DLD1 (cell line): ENCODE measurements around the gene SRD5A3.

Source experiments
- in situ Hi-C: cut with HindIII; loops from 2 replicates; pipeline ENCODE4 v1.10.0; 2017; ENCODE audit warnings: low sequenced_read_pairs

The SRD5A3 gene

DNA sequence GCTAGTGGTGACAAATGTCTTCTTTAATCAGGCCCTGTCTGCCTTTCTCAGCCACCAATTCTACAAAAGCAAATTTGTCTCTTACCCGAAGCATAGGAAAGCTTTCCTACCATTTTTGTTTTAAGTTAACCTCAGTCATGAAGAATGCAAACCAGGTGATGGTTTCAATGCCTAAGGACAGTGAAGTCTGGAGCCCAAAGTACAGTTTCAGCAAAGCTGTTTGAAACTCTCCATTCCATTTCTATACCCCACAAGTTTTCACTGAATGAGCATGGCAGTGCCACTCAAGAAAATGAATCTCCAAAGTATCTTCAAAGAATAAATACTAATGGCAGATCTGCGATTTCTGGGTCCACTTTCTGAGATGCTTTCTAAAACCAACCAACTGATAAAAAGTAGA lies 23.9 kb downstream of the SRD5A3 start:
- in situ Hi-C loops = no loop called here

DNA sequence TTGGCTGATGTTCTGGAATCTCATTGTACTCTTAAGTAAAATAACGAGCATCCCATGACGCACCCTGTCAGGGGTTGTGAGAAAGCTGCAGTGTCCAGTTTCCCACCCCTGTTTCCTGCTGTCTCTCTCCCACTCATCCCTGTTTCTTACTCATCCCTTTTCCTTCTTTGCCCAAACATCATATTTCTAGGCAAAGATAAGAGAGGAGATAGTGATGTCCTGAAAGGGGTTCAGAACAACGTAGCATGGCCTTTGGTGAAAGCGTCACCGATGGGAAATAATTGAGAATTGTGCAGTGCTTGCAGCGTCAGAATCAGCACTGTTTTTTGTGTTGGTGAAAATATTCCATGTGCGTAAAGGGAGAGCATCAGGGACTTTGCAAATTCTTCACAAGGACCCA lies 26.2 kb downstream of the SRD5A3 start:
- in situ Hi-C loops = no loop called here

GRCh38 chr4:55373461-55373860 lies 27.4 kb downstream of the SRD5A3 start:
- in situ Hi-C loops = no loop called here

DNA sequence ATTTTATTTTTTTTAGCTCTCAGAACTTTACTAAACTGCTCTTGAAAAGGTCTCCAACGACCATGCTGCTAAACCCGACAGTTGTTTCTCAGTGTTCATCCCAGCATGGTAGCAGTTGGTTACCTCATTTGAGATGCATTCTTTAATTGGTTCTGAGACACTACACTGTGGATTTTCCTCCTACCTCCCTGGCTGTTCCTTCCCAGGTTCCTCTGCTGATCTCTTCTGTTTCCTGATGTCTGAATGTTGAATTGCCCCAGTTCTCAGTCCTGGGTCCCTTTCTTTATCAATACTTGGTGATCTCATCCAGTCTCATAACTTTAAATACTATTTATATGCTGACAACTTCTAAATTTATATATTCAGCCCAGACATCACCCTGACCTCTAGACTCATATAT lies 30.7 kb downstream of the SRD5A3 start:
- in situ Hi-C loops = no loop called here

- in situ Hi-C loops = no loop called here
Observed at GRCh38 chr4:55378617-55379467, 32.8 kb downstream of the SRD5A3 start.

GRCh38 chr4:55380576-55380975 lies 34.5 kb downstream of the SRD5A3 start:
- in situ Hi-C loops = no loop called here

- in situ Hi-C loops = no loop called here
Observed at GRCh38 chr4:55381502-55381901, 35.5 kb downstream of the SRD5A3 start.

GRCh38 chr4:55382488-55383003 lies 36.5 kb downstream of the SRD5A3 start:
- in situ Hi-C loops = no loop called here

GRCh38 chr4:55385201-55385649 lies 39.2 kb downstream of the SRD5A3 start:
- in situ Hi-C loops = no loop called here

DNA sequence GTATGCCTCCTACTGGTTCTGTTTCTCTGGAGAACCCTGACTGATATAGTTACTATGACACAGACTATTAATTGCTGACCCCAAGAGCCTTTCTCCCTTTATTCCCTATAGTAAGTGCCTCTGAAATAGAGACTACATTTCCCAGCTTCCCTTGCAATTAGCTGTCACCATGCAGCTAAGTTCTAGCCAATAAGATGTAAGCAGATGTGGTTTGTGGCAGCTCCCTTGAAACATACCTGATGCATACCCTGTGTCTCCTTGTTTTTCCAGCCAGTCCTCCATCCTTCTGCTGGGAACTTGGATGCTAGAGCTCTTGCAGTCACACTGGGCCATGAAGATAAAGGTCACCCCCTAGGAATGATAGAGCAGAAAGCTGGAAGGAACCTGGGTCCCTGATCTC lies 40.0 kb downstream of the SRD5A3 start:
- in situ Hi-C loops = no loop called here

GRCh38 chr4:55386840-55387239 lies 40.8 kb downstream of the SRD5A3 start:
- in situ Hi-C loops = no loop called here

GRCh38 chr4:55393461-55394320 lies 47.6 kb downstream of the SRD5A3 start:
- in situ Hi-C loops = loop anchor here (10.0 kb wide), 1 partner anchor 49 kb away; the partner anchor contains the start of gene SRD5A3

DNA sequence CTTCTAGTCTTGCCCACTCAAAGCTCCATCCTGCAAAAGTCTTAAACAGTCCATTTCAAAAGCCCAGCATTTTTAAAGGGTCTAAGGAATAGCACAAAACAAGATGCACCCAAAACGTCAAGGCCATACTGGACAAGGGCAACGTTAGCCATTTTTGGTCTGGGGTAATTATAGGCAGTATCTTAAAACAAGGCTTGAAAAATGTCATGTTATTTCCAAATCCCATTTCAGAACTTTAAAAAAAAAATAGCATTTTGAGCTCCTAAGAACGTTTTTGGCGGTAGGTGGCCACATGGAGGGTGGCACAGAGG lies 49.1 kb downstream of the SRD5A3 start:
- in situ Hi-C loops = loop anchor here (10.0 kb wide), 1 partner anchor 50 kb away; the partner anchor contains the start of gene SRD5A3

- in situ Hi-C loops = loop anchor here (10.0 kb wide), 1 partner anchor 51 kb away; the partner anchor contains the start of gene SRD5A3
Observed at GRCh38 chr4:55395529-55396307, 49.7 kb downstream of the SRD5A3 start, which contains the start of gene TMEM165. TSS of gene TMEM165 (plus strand) at chr4:55395957. CDS start at chr4:55396190, 233 bp downstream.

DNA sequence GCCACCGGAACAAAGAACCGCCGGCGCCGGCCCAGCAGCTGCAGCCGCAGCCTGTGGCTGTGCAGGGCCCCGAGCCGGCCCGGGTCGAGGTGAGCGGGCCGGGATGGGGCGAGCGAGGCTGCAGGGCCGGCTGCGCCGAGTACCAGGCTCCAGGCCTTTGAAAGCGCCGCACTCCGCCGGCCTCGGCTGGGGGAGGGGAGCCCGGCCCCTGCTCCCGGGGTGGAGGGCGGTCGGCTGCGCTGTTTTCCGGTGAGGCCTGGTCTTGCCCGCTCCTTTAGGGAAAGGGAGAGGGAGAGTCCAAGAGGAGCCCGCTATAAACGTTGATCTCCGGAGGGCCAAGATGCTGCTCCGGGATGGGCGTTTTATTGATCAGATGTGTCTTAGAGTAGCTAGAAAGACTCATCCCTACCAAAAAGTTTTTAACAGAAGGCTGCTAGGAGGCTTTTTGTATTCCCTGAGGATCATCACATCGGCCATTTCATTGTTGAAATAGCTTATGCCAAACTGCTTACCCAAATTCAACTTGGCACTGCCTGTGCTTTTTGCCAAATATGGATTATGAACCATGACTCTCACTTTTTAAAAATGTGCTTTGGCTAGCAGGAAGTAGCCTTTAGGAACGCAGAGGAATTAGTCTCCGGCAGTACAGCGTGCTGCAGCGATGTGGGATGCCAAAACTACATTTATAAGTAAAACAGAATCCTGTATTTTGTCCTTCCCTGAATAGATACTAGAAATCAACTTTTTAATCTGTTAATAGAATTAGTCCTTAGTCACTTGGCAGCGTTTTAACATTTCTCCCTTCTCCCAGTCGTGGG lies 50.5 kb downstream of the SRD5A3 start:
- in situ Hi-C loops = loop anchor here (10.0 kb wide), 1 partner anchor 52 kb away; the partner anchor contains the start of gene SRD5A3

- in situ Hi-C loops = loop anchor here (10.0 kb wide), 1 partner anchor 52 kb away; the partner anchor contains the start of gene SRD5A3
Observed at GRCh38 chr4:55397126-55397436, 51.0 kb downstream of the SRD5A3 start.

- in situ Hi-C loops = loop anchor here (10.0 kb wide), 1 partner anchor 53 kb away; the partner anchor contains the start of gene SRD5A3
Observed at GRCh38 chr4:55397520-55398321, 51.7 kb downstream of the SRD5A3 start.

- in situ Hi-C loops = loop anchor here (10.0 kb wide), 1 partner anchor 54 kb away; the partner anchor contains the start of gene SRD5A3
Observed at GRCh38 chr4:55398461-55398860, 52.4 kb downstream of the SRD5A3 start.

GRCh38 chr4:55398966-55399365 lies 52.9 kb downstream of the SRD5A3 start:
- in situ Hi-C loops = loop anchor here (10.0 kb wide), 1 partner anchor 54 kb away; the partner anchor contains the start of gene SRD5A3
